GM21360 (cell line): ENCODE data around the gene P2RX6.

Experiments used
- ATAC-seq: cut with Tn5 transposase; IDR thresholded peaks from one replicate; pipeline ENCODE4 v1.9.1; 2021; ENCODE audit warnings: mild to moderate bottlenecking, moderate library complexity; ENCODE audit not compliant: unreplicated experiment

P2RX6 gene

GRCh38 chr22:21012446-21013407 is 2.2 kb upstream of the P2RX6 start:
- no peak for ATAC-seq

GRCh38 chr22:21013657-21014201 is 1.2 kb upstream of the P2RX6 start:
- no peak for ATAC-seq

- ATAC-seq: peak; percentile 63
Observed at GRCh38 chr22:21014202-21014725, 701 bp upstream of the P2RX6 start.

- ATAC-seq: no peak
Observed at GRCh38 chr22:21015466-21016006, 571 bp downstream of the P2RX6 start.

- no peak for ATAC-seq
Observed at GRCh38 chr22:21016644-21017420, 1.9 kb downstream of the P2RX6 start.

GRCh38 chr22:21018314-21018713 is 3.3 kb downstream of the P2RX6 start:
- ATAC-seq: no peak

- ATAC-seq: no peak
Observed at GRCh38 chr22:21020802-21021429, 6.0 kb downstream of the P2RX6 start.

- no peak for ATAC-seq
Observed at GRCh38 chr22:21022507-21022906, 7.5 kb downstream of the P2RX6 start.

- ATAC-seq: no peak
Observed at GRCh38 chr22:21022955-21023614, 8.1 kb downstream of the P2RX6 start.

- ATAC-seq: no peak
Observed at GRCh38 chr22:21025266-21025665, 10.3 kb downstream of the P2RX6 start.

GRCh38 chr22:21025763-21026755 is 11.1 kb downstream of the P2RX6 start:
- ATAC-seq: no peak

- ATAC-seq: no peak
Observed at GRCh38 chr22:21026783-21027692, 12.1 kb downstream of the P2RX6 start.

- ATAC-seq: no peak
Observed at GRCh38 chr22:21028277-21029251, 13.6 kb downstream of the P2RX6 start.

GRCh38 chr22:21029486-21030025 is 14.6 kb downstream of the P2RX6 start:
- ATAC-seq: no peak

- no peak for ATAC-seq
Observed at GRCh38 chr22:21030032-21030431, 15.1 kb downstream of the P2RX6 start.
